Left ventricle myocardium inferior (tissue), 1 donor: ENCODE data around the gene CPEB1. TPM values are rescaled to one million over a fixed set of nuclear protein-coding genes. Genes with fewer than 3 reads are reported as not detected.
A peak's percentile ranks its signal among the peaks of the same experiment; 100 is the strongest.

Experiments
- DNase-seq: peaks from one replicate; pipeline ENCODE4 v3.0.0-alpha.2; 2020
- H3K27ac ChIP-seq: fragments of 200-600 bp; replicated peaks from 2 replicates; pipeline ENCODE4 v1.8.0; 2021
- H3K27me3 ChIP-seq: fragments of 200-600 bp; 2 replicates; pipeline ENCODE4 v1.8.0; 2021; ENCODE audit warnings: low read depth
- H3K36me3 ChIP-seq: fragments of 200-600 bp; 2 replicates; pipeline ENCODE4 v1.8.0; 2021
- H3K4me1 ChIP-seq: fragments of 200-600 bp; 2 replicates; pipeline ENCODE4 v1.8.0; 2021
- H3K4me3 ChIP-seq: fragments of 200-600 bp; 2 replicates; pipeline ENCODE4 v1.8.0; 2021; ENCODE audit warnings: mild to moderate bottlenecking, moderate library complexity
- H3K9me3 ChIP-seq: fragments of 200-600 bp; replicated peaks from 2 replicates; pipeline ENCODE4 v1.8.0; 2021
- intact Hi-C: fragments of 100-400 bp; cut with micrococcal nuclease; formaldehyde crosslinking; loops from one replicate; pipeline ENCODE4 v1.11.0; 2022
- total RNA-seq: library from RNA; stranded (reverse); fragmentation: NEBNext Ultra II Directional; extraction: Animal tissue kit (Norgen Biotek cat#: 25700); gene quantifications from one replicate; pipeline ENCODE4 v1.2.1, GENCODE V29; 2021
- TF ChIP-seq, protein P1 (sequence below): fragments of 200-600 bp; IDR thresholded peaks from 2 replicates; pipeline ENCODE4 v1.8.0; 2021; ENCODE audit warnings: antibody characterized with exemption, mild to moderate bottlenecking, borderline replicate concordance
- donor health status: DM: no; HTN: yes; CAD: no; lungs with severe emphysema.

Gene CPEB1
- total RNA-seq, 1 donor from 2014 or later: 1.6 TPM

GRCh38 chr15:82540055-82540983, 106.8 kb downstream of the CPEB1 start, which contains the start of gene RPS17:
Gene RPS17, minus strand, starts transcription at chr15:82540457. Its CDS starts 29 bp downstream, at chr15:82540428.
- peak within 1 kb of the TSS; percentile 90 for H3K27ac ChIP-seq
- no peaks in the 10 kb centered on the region for H3K9me3 ChIP-seq
- DNase-seq: peak; percentile 97
- TF ChIP-seq, protein P1, sequence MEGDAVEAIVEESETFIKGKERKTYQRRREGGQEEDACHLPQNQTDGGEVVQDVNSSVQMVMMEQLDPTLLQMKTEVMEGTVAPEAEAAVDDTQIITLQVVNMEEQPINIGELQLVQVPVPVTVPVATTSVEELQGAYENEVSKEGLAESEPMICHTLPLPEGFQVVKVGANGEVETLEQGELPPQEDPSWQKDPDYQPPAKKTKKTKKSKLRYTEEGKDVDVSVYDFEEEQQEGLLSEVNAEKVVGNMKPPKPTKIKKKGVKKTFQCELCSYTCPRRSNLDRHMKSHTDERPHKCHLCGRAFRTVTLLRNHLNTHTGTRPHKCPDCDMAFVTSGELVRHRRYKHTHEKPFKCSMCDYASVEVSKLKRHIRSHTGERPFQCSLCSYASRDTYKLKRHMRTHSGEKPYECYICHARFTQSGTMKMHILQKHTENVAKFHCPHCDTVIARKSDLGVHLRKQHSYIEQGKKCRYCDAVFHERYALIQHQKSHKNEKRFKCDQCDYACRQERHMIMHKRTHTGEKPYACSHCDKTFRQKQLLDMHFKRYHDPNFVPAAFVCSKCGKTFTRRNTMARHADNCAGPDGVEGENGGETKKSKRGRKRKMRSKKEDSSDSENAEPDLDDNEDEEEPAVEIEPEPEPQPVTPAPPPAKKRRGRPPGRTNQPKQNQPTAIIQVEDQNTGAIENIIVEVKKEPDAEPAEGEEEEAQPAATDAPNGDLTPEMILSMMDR: peak; percentile 100
- H3K4me1 ChIP-seq: peaks cover 54% of the 10 kb centered on the region
- H3K4me3 ChIP-seq: peak within 1 kb of the TSS; percentile 81
- no peaks in the 10 kb centered on the region for H3K27me3 ChIP-seq
- H3K36me3 ChIP-seq: peaks cover 37% of the 10 kb centered on the region
- intact Hi-C loops: no loop called here

DNA sequence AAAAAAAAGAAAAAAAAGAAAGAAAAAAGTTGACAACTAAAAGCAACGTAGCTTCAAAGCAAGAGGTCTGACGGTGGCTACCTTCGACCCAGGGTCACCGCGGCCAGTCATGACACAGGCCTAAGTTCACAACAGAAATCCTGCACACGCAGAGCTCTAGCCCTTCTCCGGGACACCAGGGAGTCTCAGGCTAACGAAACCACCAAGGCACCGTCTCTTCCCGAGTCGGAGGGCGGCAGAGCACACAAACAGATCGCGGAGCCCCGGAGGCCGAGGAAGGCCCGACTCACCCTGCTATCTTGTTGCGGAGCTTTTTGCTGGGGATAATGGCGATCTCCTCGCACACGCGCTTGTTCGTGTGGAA, 107.5 kb downstream of the CPEB1 start:
- no peak for DNase-seq
- Histone ChIP-seq H3K27ac (peak overlapping the region; percentile 90), H3K4me3 (peak overlapping the region; percentile 81), H3K27me3 (no peaks in the 10 kb centered on the region), H3K36me3 (peaks cover 43% of the 10 kb centered on the region), H3K4me1 (peaks cover 54% of the 10 kb centered on the region), H3K9me3 (no peaks in the 10 kb centered on the region)
- intact Hi-C loops: no loop called here
- TF ChIP-seq, protein P1: no peak

- Histone ChIP-seq H3K9me3 (no peaks in the 10 kb centered on the region), H3K4me1 (peaks cover 54% of the 10 kb centered on the region), H3K4me3 (peak overlapping the region; percentile 81), H3K36me3 (peaks cover 49% of the 10 kb centered on the region), H3K27me3 (no peaks in the 10 kb centered on the region), H3K27ac (peak overlapping the region; percentile 90)
- TF ChIP-seq, protein P1: no peak
- no peak for DNase-seq
- intact Hi-C loops: no loop called here
Observed at GRCh38 chr15:82538961-82539690, 108.0 kb downstream of the CPEB1 start.

DNA sequence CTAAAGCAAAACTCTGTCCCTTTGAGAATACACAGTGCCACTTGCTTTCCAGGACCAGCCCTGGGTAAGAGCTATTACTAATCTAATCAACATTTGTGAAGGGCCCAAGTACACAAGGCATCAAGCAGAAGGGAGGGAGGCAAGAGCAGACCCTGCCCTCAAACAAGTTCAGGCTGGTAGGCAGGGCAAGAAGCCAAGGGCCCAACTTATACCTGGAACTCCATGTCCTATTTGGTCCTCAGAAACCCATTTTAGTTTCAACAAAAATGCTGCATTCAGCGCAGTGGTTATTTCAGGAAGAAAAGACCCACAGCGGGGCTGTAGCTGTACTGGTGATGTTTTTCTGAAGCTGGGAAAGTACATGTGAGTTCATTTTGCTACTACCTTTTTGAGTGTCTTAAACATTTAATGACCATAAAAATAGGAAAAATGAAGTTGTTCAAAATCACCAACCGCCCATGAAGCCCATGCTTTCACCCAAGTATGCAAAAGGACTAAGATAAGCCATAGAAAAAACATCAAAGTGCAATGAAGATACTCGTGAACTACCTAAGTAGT, 109.7 kb downstream of the CPEB1 start:
- TF ChIP-seq, protein P1: no peak
- H3K27me3 ChIP-seq: no peaks in the 10 kb centered on the region
- peaks cover 54% of the 10 kb centered on the region for H3K4me1 ChIP-seq
- H3K27ac ChIP-seq: peak overlapping the region; percentile 21
- peaks cover 58% of the 10 kb centered on the region for H3K36me3 ChIP-seq
- H3K4me3 ChIP-seq: no peak overlapping the region
- intact Hi-C loops: no loop called here
- no peak for DNase-seq
- no peaks in the 10 kb centered on the region for H3K9me3 ChIP-seq

DNA sequence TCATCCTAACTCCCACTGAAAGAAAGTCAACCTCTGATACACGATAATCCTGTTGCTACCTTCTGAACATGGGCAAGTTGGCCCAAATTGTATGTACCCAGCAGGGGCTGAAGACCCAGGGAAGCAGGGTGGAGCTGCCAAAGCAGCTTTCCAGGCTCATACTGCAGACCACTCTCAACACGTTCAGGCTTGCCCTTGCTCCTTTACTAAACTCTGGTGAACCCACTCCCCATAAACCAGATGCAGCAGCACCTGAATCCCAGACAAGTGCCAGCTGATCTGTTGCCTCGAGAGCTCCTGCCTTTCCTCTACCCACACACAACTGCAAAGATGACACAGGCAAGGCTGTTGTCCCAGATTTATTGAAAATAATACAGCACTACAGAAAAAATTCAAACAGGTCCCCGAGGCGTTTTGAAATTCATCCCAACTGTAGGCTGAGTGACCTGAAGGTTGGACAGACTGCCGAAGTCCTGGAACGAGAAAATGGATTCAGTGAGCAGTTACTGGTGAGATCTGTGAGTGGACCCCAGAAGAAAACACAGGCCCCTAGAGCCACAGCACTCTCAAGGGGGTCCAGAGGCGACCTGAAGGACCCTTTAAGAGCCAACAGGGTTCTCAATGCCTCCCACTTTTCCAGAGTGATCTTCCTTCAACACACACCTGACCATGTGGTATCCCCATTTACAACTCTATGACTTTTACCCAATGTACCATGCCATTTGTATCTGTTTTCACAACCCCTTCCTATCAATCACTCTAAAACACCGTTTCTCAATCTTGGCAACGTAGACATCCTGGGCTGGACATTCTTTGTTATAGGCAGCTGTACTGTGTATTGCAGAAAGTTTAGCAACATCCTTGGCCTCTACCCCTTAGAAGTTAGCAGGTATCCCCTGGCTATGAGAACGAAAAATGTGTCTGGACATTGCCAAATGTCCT, 110.5 kb downstream of the CPEB1 start:
- DNase-seq: no peak
- Histone ChIP-seq H3K9me3 (no peaks in the 10 kb centered on the region), H3K27ac (peak overlapping the region; percentile 21), H3K36me3 (peaks cover 58% of the 10 kb centered on the region), H3K4me3 (no peak overlapping the region), H3K27me3 (no peaks in the 10 kb centered on the region), H3K4me1 (peaks cover 54% of the 10 kb centered on the region)
- TF ChIP-seq, protein P1: no peak
- intact Hi-C loops: no loop called here
